Activated CD4-positive, alpha-beta T cell treated with anti-CD3 and anti-CD28 coated beads for 36 hours (primary cell): ENCODE data around the gene ZKSCAN5. TPM values are rescaled to one million over a fixed set of nuclear protein-coding genes. Genes with fewer than 3 reads are reported as not detected.
A peak's percentile ranks its signal among the peaks of the same experiment; 100 is the strongest.
"Not testable (repeated sequence)": the region's sequence is repeated elsewhere in the genome, so short reads cannot be mapped to it uniquely, and the experiment has no call there.

Experiments
- ATAC-seq: fragments of 200-7000 bp; cut with Tn5 transposase; one replicate; pipeline ENCODE4 v1.10.0; 2021; ENCODE audit warnings: mild to moderate bottlenecking, moderate library complexity
- CTCF ChIA-PET: fragments of 350-600 bp; sonication (Branson Sonifier 250); formaldehyde crosslinking; loops from one replicate; lab custom pipeline; 2021; ENCODE audit warnings: antibody characterized with exemption; lab: Charles Lee
- POLR2A ChIA-PET: fragments of 350-600 bp; sonication (Branson Sonifier 250); formaldehyde crosslinking; loops from one replicate; lab custom pipeline; 2021; ENCODE audit warnings: antibody characterized with exemption, inconsistent platforms; lab: Charles Lee
- DNase-seq: peaks from one replicate; pipeline ENCODE4 v3.0.0-alpha.2; 2020
- H3K27ac Mint-ChIP-seq: one replicate; pipeline ENCODE4 v1.8.0; 2021; ENCODE audit warnings: mixed read lengths
- H3K27me3 Mint-ChIP-seq: one replicate; pipeline ENCODE4 v1.8.0; 2021; ENCODE audit warnings: mixed read lengths
- H3K36me3 Mint-ChIP-seq: one replicate; pipeline ENCODE4 v1.8.0; 2021; ENCODE audit warnings: low read depth, mixed read lengths
- H3K4me1 Mint-ChIP-seq: one replicate; pipeline ENCODE4 v1.8.0; 2021; ENCODE audit warnings: mixed read lengths
- H3K4me3 Mint-ChIP-seq: one replicate; pipeline ENCODE4 v1.8.0; 2021; ENCODE audit warnings: mild to moderate bottlenecking, moderate library complexity, mixed read lengths
- H3K9me3 Mint-ChIP-seq: one replicate; pipeline ENCODE4 v1.8.0; 2021; ENCODE audit warnings: low read depth, mixed read lengths
- intact Hi-C, 2 experiments: fragments of 100-400 bp; cut with DNase I in 1 of 2; cut with micrococcal nuclease in 1 of 2; formaldehyde crosslinking; loops; one replicate each; pipeline versions ENCODE4 v1.14.2 to v1.15.1; 2022 to 2024; cut with DNase I, micrococcal nuclease
- total RNA-seq, 2 experiments: library from RNA; stranded (reverse); gene quantifications; one replicate each; pipeline ENCODE4 v1.2.3, GENCODE V29; 2021

Gene ZKSCAN5
- total RNA-seq, 2 experiments from 2014 or later = 10.1 to 12.1 TPM

GRCh38 chr7:99497766-99498545 lies 6.5 kb upstream of the ZKSCAN5 start:
- H3K9me3 Mint-ChIP-seq = peaks cover 18% of the 10 kb centered on the region
- no peak for ATAC-seq
- peaks cover 23% of the 10 kb centered on the region for H3K4me1 Mint-ChIP-seq
- CTCF ChIA-PET = interaction anchor here (0.6 to 0.9 kb wide), 4 partner anchors 21 to 91 kb away, joined by 3 read pairs; no protein-coding TSS in a partner anchor
- no peaks in the 10 kb centered on the region for H3K27me3 Mint-ChIP-seq
- H3K4me3 Mint-ChIP-seq = peak overlapping the region; percentile 97
- intact Hi-C loops = no loop called here
- POLR2A ChIA-PET = interaction anchor here (0.5 to 1.1 kb wide), 5 partner anchors 24 to 1191 kb away, joined by 3 to 5 read pairs (median 3); partner anchors contain the start of gene LAMTOR4
- peaks cover 60% of the 10 kb centered on the region for H3K36me3 Mint-ChIP-seq
- DNase-seq = no peak
- H3K27ac Mint-ChIP-seq = peak overlapping the region; percentile 77

GRCh38 chr7:99498546-99498944 lies 5.9 kb upstream of the ZKSCAN5 start:
- H3K27ac Mint-ChIP-seq = peak overlapping the region; percentile 100
- ATAC-seq = no peak
- H3K27me3 Mint-ChIP-seq = no peaks in the 10 kb centered on the region
- DNase-seq = no peak
- ChIA-PET CTCF (interaction anchor here (0.9 kb wide), 1 partner anchor 27 kb away, joined by 3 read pairs; no protein-coding TSS in a partner anchor), POLR2A (interaction anchor here (1.0 to 1.1 kb wide), 2 partner anchors 25 to 60 kb away, joined by 4 to 5 read pairs; no protein-coding TSS in a partner anchor)
- intact Hi-C loops = no loop called here
- peaks cover 15% of the 10 kb centered on the region for H3K9me3 Mint-ChIP-seq
- peaks cover 54% of the 10 kb centered on the region for H3K36me3 Mint-ChIP-seq
- peaks cover 23% of the 10 kb centered on the region for H3K4me1 Mint-ChIP-seq
- H3K4me3 Mint-ChIP-seq = peak overlapping the region; percentile 97

- CTCF ChIA-PET = interaction anchor here (0.5 to 0.6 kb wide), 2 partner anchors 10 to 90 kb away, joined by 3 read pairs; no protein-coding TSS in a partner anchor
- peak overlapping the region; percentile 97 for H3K4me3 Mint-ChIP-seq
- POLR2A ChIA-PET = interaction anchor here (0.6 to 1.7 kb wide), 4 partner anchors 53 to 90 kb away, joined by 3 to 9 read pairs (median 4); partner anchors contain the start of genes BUD31, FAM200A and ZNF655
- peaks cover 7% of the 10 kb centered on the region for H3K9me3 Mint-ChIP-seq
- peak overlapping the region; percentile 100 for H3K27ac Mint-ChIP-seq
- intact Hi-C loops = no loop called here
- ATAC-seq (peak; percentile 42), DNase-seq (no peak)
- H3K27me3 Mint-ChIP-seq = no peaks in the 10 kb centered on the region
- peaks cover 23% of the 10 kb centered on the region for H3K4me1 Mint-ChIP-seq
- peaks cover 46% of the 10 kb centered on the region for H3K36me3 Mint-ChIP-seq
These were observed 5.1 kb upstream of the ZKSCAN5 start for GRCh38 chr7:99499371-99499720.

- Mint-ChIP-seq H3K4me1 (peaks cover 23% of the 10 kb centered on the region), H3K36me3 (peaks cover 41% of the 10 kb centered on the region), H3K4me3 (peak within 1 kb of the TSS; percentile 97), H3K27me3 (no peaks in the 10 kb centered on the region), H3K27ac (peak within 1 kb of the TSS; percentile 100), H3K9me3 (peaks cover 6% of the 10 kb centered on the region)
- CTCF ChIA-PET = interaction anchor here (0.5 to 1.2 kb wide), 4 partner anchors 11 to 91 kb away, joined by 3 read pairs; no protein-coding TSS in a partner anchor
- ATAC-seq = peak; percentile 35
- intact Hi-C loops = loop anchor here (1.0 to 10.0 kb wide), 8 partner anchors 28 to 515 kb away; partner anchors contain the start of genes BUD31 (in 2 of the 2), PDAP1 (in 2 of the 2), ZNF789 (in 2 of the 2) and ZSCAN25 (in 2 of the 2)
- POLR2A ChIA-PET = interaction anchor here (0.6 to 1.7 kb wide), 5 partner anchors 52 to 702 kb away, joined by 3 to 9 read pairs (median 5); partner anchors contain the start of genes BUD31, FAM200A and ZNF655
- DNase-seq = peak; percentile 94
These were observed 4.5 kb upstream of the ZKSCAN5 start, which contains the start of gene ZNF394 for GRCh38 chr7:99499721-99500636. ZNF394 (minus strand) TSS chr7:99500281; CDS start chr7:99500093, 188 bp downstream.

- Mint-ChIP-seq H3K4me1 (peaks cover 25% of the 10 kb centered on the region), H3K36me3 (peaks cover 34% of the 10 kb centered on the region), H3K4me3 (peak overlapping the region; percentile 97), H3K27me3 (no peaks in the 10 kb centered on the region), H3K9me3 (peaks cover 6% of the 10 kb centered on the region), H3K27ac (peak overlapping the region; percentile 100)
- no peak for DNase-seq
- ATAC-seq = no peak
- intact Hi-C loops = loop anchor here (1.0 to 10.0 kb wide), 8 partner anchors 28 to 515 kb away; partner anchors contain the start of genes BUD31 (in 2 of the 2), PDAP1 (in 2 of the 2), ZNF789 (in 2 of the 2) and ZSCAN25 (in 2 of the 2)
- ChIA-PET CTCF (interaction anchor here (0.7 to 1.2 kb wide), 3 partner anchors 35 to 415 kb away, joined by 3 to 5 read pairs (median 3); no protein-coding TSS in a partner anchor), POLR2A (interaction anchor here (0.6 to 1.7 kb wide), 5 partner anchors 52 to 1574 kb away, joined by 3 to 9 read pairs (median 5); partner anchors contain the start of genes BUD31, FAM200A and ZNF655)
These were observed 3.8 kb upstream of the ZKSCAN5 start for GRCh38 chr7:99500637-99501009.

GRCh38 chr7:99501236-99501635 lies 3.2 kb upstream of the ZKSCAN5 start:
- peak; percentile 30 for DNase-seq
- POLR2A ChIA-PET = interaction anchor here (0.7 to 0.8 kb wide), 2 partner anchors 28 to 1573 kb away, joined by 3 read pairs; no protein-coding TSS in a partner anchor
- CTCF ChIA-PET = interaction anchor here (0.7 to 1.2 kb wide), 3 partner anchors 36 to 414 kb away, joined by 3 to 5 read pairs (median 3); no protein-coding TSS in a partner anchor
- Mint-ChIP-seq H3K4me3 (peak overlapping the region; percentile 97), H3K36me3 (peaks cover 30% of the 10 kb centered on the region), H3K27ac (peak overlapping the region; percentile 100), H3K4me1 (peaks cover 29% of the 10 kb centered on the region)
- intact Hi-C loops = loop anchor here (5.0 to 10.0 kb wide), 3 partner anchors 94 to 359 kb away; partner anchors contain the start of genes BUD31 (in 1 of the 2), PDAP1 (in 1 of the 2), SMURF1 (in 1 of the 2) and ZSCAN25 (in 1 of the 2)
- H3K9me3 Mint-ChIP-seq, H3K27me3 Mint-ChIP-seq, ATAC-seq: not testable (repeated sequence)

- Mint-ChIP-seq H3K27ac (peak overlapping the region; percentile 97), H3K36me3 (peaks cover 16% of the 10 kb centered on the region), H3K9me3 (peaks cover 4% of the 10 kb centered on the region), H3K27me3 (no peaks in the 10 kb centered on the region), H3K4me1 (peaks cover 25% of the 10 kb centered on the region), H3K4me3 (peak overlapping the region; percentile 87)
- DNase-seq = no peak
- intact Hi-C loops = loop anchor here (1.0 to 10.0 kb wide), 15 partner anchors 32 to 924 kb away; partner anchors contain the start of genes BUD31 (in 2 of the 2), CPSF4 (in 2 of the 2), FAM200A (in 2 of the 2) and PDAP1 (in 2 of the 2)
- ChIA-PET POLR2A (interaction anchor here (0.7 to 1.4 kb wide), 6 partner anchors 31 to 924 kb away, joined by 3 to 10 read pairs (median 6); partner anchors contain the start of genes BUD31, PDAP1, ZCWPW1 and ZNF655), CTCF (interaction anchor here (0.8 to 2.1 kb wide), 5 partner anchors 17 to 117 kb away, joined by 3 to 6 read pairs (median 3); partner anchors contain the start of gene ZNF655)
- no peak for ATAC-seq
These were observed 220 bp upstream of the ZKSCAN5 start for GRCh38 chr7:99504281-99504602.

GRCh38 chr7:99505324-99505662 lies 831 bp downstream of the ZKSCAN5 start:
- peak overlapping the region; percentile 87 for H3K4me3 Mint-ChIP-seq
- intact Hi-C loops = loop anchor here (2.0 to 10.0 kb wide), 4 partner anchors 66 to 576 kb away; partner anchors contain the start of genes ARPC1B (in 1 of the 2), CPSF4 (in 1 of the 2), PTCD1 (in 1 of the 2) and ZNF3 (in 1 of the 2)
- H3K9me3 Mint-ChIP-seq = peaks cover 4% of the 10 kb centered on the region
- H3K27me3 Mint-ChIP-seq = no peaks in the 10 kb centered on the region
- peak overlapping the region; percentile 97 for H3K27ac Mint-ChIP-seq
- H3K36me3 Mint-ChIP-seq = peaks cover 10% of the 10 kb centered on the region
- ChIA-PET CTCF (interaction anchor here (0.8 to 2.1 kb wide), 3 partner anchors 16 to 53 kb away, joined by 3 to 6 read pairs (median 6); partner anchors contain the start of gene ZNF655), POLR2A (interaction anchor here (0.7 to 1.4 kb wide), 6 partner anchors 32 to 923 kb away, joined by 3 to 10 read pairs (median 3); partner anchors contain the start of genes BUD31, PDAP1, ZCWPW1 and ZNF655)
- no peak for DNase-seq
- no peak for ATAC-seq
- H3K4me1 Mint-ChIP-seq = peaks cover 25% of the 10 kb centered on the region

- ChIA-PET POLR2A (no interaction called here), CTCF (interaction anchor here (0.7 to 1.0 kb wide), 3 partner anchors 90 to 1473 kb away, joined by 3 to 4 read pairs (median 3); no protein-coding TSS in a partner anchor)
- H3K27me3 Mint-ChIP-seq = no peaks in the 10 kb centered on the region
- H3K27ac Mint-ChIP-seq = no peak overlapping the region
- peaks cover 26% of the 10 kb centered on the region for H3K36me3 Mint-ChIP-seq
- H3K4me3 Mint-ChIP-seq = no peak overlapping the region
- H3K4me1 Mint-ChIP-seq = peaks cover 5% of the 10 kb centered on the region
- DNase-seq (no peak), ATAC-seq (no peak)
- intact Hi-C loops = no loop called here
- H3K9me3 Mint-ChIP-seq = no peaks in the 10 kb centered on the region
These were observed 9.6 kb downstream of the ZKSCAN5 start for GRCh38 chr7:99514050-99514449.
